ENCODE measurements around the gene ATP5MC2. TPM values are rescaled to one million over a fixed set of nuclear protein-coding genes. Genes with fewer than 3 reads are reported as not detected.
A peak's percentile ranks its signal among the peaks of the same experiment; 100 is the strongest.
"Not testable (repeated sequence)": the region's sequence is repeated elsewhere in the genome, so short reads cannot be mapped to it uniquely, and the experiment has no call there.

ATP5MC2 gene
- total RNA-seq, 1 experiment from 2014 or later: 444 TPM

GRCh38 chr12:53694756-53695151, 18.9 kb upstream of the ATP5MC2 start:
- DNase-seq (ENCODE audit: low spot score): no peak

GRCh38 chr12:53688134-53688533, 12.3 kb upstream of the ATP5MC2 start:
- no peak for DNase-seq (ENCODE audit: low spot score)

GRCh38 chr12:53686436-53686835, 10.6 kb upstream of the ATP5MC2 start:
- no peak for DNase-seq (ENCODE audit: low spot score)

- no peak for DNase-seq (ENCODE audit: low spot score)
Observed at GRCh38 chr12:53684654-53685220, 8.9 kb upstream of the ATP5MC2 start.

- DNase-seq (ENCODE audit: low spot score): no peak
Observed at GRCh38 chr12:53683983-53684382, 8.1 kb upstream of the ATP5MC2 start.

- DNase-seq (ENCODE audit: low spot score): no peak
Observed at GRCh38 chr12:53683494-53683893, 7.6 kb upstream of the ATP5MC2 start.

- DNase-seq (ENCODE audit: low spot score): not testable (repeated sequence)
Observed at GRCh38 chr12:53680061-53680460, 4.2 kb upstream of the ATP5MC2 start.

- DNase-seq (ENCODE audit: low spot score): no peak
Observed at GRCh38 chr12:53677800-53678148, 1.9 kb upstream of the ATP5MC2 start.

- no peak for DNase-seq (ENCODE audit: low spot score)
Observed at GRCh38 chr12:53677016-53677799, 1.3 kb upstream of the ATP5MC2 start.

- DNase-seq (ENCODE audit: low spot score): no peak
Observed at GRCh38 chr12:53676656-53677015, 753 bp upstream of the ATP5MC2 start.

GRCh38 chr12:53674977-53675700, 744 bp downstream of the ATP5MC2 start:
- DNase-seq (ENCODE audit: low spot score): no peak

GRCh38 chr12:53670971-53671370, 4.9 kb downstream of the ATP5MC2 start:
- DNase-seq (ENCODE audit: low spot score): no peak

GRCh38 chr12:53670308-53670707, 5.6 kb downstream of the ATP5MC2 start:
- DNase-seq (ENCODE audit: low spot score): no peak

GRCh38 chr12:53667080-53667479, 8.8 kb downstream of the ATP5MC2 start:
- DNase-seq (ENCODE audit: low spot score): no peak

GRCh38 chr12:53664936-53665335, 10.9 kb downstream of the ATP5MC2 start:
- no peak for DNase-seq (ENCODE audit: low spot score)

- DNase-seq (ENCODE audit: low spot score): no peak
Observed at GRCh38 chr12:53664191-53664590, 11.7 kb downstream of the ATP5MC2 start.

GRCh38 chr12:53660041-53660440, 15.8 kb downstream of the ATP5MC2 start:
- DNase-seq (ENCODE audit: low spot score): no peak

- no peak for DNase-seq (ENCODE audit: low spot score)
Observed at GRCh38 chr12:53659571-53659981, 16.3 kb downstream of the ATP5MC2 start.

GRCh38 chr12:53659011-53659551, 16.8 kb downstream of the ATP5MC2 start:
- peak; percentile 93 for DNase-seq (ENCODE audit: low spot score)

GRCh38 chr12:53657041-53657440, 18.8 kb downstream of the ATP5MC2 start:
- DNase-seq (ENCODE audit: low spot score): no peak

GRCh38 chr12:53653595-53653994, 22.3 kb downstream of the ATP5MC2 start:
- DNase-seq (ENCODE audit: low spot score): no peak

- DNase-seq (ENCODE audit: low spot score): peak; percentile 38
Observed at GRCh38 chr12:53652366-53652765, 23.5 kb downstream of the ATP5MC2 start.

GRCh38 chr12:53651737-53652136, 24.1 kb downstream of the ATP5MC2 start:
- DNase-seq (ENCODE audit: low spot score): no peak
